T47D (cell line): ENCODE measurements around the gene RAB21.
"Not testable (repeated sequence)": the region's sequence is repeated elsewhere in the genome, so short reads cannot be mapped to it uniquely, and the experiment has no call there.

ENCODE experiments used
- DNase-seq, 2 experiments: peaks; one replicate each; pipeline versions ENCODE4 v3.0.0 to v3.0.0-alpha.2; 2011 to 2012; ENCODE audit warnings: low read depth in 1 of 2, low spot score in 1 of 2
- JUND ChIP-seq: IDR thresholded peaks from 2 replicates; pipeline ENCODE4 v1.6.1; 2012; ENCODE audit warnings: low read depth
- in situ Hi-C: cut with HindIII; loops from 2 replicates; pipeline ENCODE4 v1.10.0; 2016; ENCODE audit warnings: low sequenced_read_pairs, low pct_unique_long_range_greater_than_20kb

RAB21 gene

DNA sequence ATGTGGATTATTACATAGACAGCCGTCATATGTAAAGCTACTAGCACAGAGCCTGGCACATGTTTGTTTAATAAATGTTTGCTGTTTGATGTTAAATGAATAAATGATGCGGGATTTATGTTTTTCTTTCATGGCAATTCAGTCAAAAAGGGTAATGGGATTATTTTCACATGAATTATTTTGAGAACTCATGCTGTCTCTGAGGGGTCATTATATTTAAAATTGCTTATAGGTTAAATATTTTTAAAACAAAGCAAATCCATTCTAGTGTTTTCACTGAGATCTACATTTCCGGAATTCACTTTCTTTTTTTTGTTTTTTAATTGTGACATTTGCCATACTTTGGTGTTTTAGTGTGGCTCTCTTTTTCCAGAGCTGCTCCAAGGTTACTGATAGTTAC is 5.3 kb downstream of the RAB21 start:
- DNase-seq = no peak
- in situ Hi-C loops = no loop called here
- no peak for TF ChIP-seq JUND

DNA sequence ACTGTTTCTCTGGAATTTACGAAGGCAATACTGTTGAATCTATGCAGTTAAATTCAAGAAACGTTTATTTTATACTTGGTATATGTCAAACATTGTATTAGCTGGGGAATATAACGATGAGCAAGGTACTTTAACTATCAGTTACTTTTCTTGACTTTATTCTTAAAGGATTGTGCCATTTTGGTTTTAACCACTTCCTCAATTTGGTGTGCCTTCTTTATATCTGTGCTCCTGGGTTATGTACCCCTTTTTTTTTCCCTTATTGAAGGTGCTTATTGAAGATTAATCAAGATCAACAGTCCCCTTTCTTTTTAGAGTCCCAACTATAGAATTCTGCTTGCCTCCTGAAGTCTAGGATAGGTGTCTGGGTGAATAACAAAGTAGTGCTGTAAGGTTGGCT is 5.8 kb downstream of the RAB21 start:
- in situ Hi-C loops = no loop called here
- no peak for TF ChIP-seq JUND
- no peak for DNase-seq

DNA sequence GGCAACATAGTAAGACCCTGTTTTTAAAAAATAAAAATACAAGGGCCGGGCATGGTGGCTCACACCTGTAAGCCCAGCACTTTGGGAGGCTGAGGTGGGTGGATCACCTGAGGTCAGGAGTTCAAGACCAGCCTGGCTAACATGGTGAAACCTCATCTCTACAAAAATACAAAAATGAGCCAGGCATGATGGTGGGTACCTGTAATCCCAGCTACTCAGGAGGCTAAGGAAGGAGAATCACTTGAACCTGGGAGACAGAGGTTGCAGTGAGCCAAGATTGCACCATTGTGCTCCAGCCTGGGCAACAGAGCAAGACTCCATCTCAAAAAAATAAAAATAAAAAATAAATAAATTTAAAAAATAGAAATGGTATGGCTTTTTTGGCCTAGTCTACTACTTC is 6.7 kb downstream of the RAB21 start:
- in situ Hi-C loops, DNase-seq: not testable (repeated sequence)

DNA sequence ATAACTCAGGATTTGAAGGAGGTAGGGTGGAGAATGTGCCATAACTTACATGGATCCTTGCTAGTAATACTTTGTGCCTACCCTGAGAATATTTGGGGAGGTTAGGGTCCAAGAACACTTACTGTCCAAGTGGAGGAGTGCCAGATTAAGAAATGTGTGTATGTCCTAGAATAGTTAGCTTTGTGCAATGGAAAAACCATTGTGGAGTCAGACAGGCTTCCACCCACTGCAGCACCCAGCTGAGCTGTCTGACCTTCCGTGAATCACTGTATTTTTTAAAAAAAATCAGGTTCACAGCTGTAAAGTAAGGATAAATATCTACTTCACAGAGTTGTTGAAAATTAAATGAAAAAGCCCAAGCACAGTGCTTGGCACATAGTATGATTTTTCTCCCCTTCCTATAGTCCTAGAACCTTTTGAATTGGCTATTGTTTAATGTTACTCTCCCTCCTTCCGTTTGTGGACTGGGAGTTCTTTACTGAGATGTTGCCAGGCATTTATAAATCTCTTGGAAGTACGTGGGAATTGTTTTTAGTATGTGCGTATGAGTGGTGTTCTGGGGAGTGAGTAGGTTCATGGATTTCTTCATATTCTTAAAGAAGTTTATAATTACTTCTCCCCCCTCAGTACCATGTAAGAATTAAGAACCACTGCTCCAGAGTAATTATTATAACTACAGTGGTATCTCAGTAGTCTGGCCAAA is 9.2 kb downstream of the RAB21 start:
- DNase-seq = no peak

DNA sequence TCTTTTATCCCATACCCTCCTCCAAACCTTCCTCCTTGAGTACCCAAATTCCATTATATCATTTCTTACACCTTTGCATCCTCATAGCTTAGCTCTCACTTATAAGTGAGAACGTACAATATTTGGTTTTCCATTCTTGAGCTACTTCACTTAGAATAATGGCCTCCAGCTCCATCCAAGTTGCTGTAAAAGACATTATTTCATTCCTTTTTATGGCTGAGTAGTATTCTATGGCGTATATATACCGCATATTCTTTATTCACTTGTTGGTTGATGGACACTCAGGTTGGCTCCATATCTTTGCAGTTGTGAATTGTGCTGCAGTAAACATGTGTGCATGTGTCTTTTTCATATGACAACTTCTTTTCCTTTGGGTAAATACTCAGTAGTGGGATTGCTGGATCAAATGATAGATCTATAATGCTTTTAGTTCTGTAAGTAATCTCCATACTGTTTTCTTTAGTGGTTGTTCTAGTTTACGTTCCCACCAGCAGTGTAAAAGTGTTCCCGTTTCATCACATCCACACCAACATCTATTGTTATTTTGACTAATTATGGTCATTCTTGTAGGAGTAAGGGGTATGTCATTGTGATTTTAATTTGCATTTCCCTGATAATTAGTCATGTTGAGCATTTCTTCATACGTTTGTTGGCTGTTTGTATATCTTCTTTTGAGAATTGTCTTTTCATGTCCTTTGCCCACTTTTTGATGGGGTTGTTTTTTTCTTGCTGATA is 10.1 kb downstream of the RAB21 start:
- in situ Hi-C loops = no loop called here
- no peak for TF ChIP-seq JUND
- DNase-seq = no peak

More for the DNA sequence above, 9.2 kb downstream of the RAB21 start:
- in situ Hi-C loops = no loop called here
- no peak for TF ChIP-seq JUND

DNA sequence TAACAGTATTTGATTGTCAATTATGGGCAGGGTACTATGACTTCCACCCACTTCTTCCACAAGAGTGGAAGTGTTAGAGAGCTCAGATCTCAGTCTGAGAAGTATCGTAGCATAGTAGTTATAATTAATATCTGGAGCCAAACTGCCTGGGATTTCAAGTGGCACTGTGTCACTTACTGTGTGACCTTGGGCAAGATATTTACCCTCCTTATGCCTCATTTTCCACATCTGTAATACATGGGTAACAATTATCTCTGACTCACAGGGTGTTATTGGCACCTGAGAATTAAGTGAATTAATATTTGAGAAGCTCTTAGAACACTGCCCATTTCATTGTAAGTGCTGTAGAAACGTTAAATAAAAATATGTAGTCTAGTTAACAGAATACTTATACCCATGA is 11.5 kb downstream of the RAB21 start:
- TF ChIP-seq JUND = no peak
- DNase-seq = no peak
- in situ Hi-C loops = no loop called here

DNA sequence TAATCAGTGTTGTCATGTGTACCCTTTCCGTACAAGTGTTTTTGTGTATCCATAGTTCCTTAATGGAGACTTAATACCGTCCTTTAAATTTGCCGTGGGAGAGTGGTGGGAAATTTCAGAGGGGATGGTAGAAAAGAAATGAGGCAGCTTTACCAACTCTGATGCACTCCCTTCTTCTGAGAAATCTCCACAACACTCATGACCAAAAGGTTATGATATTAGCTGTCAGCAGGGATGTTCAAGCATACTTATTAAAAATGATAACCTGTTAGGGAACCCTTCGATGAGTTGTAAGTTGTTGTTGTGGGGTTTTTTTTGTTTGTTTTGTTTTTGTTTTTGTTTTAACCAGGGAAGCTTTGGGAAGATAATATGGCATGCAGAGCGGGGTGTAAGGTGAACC is 12.5 kb downstream of the RAB21 start:
- TF ChIP-seq JUND = no peak
- in situ Hi-C loops = no loop called here
- DNase-seq = no peak

DNA sequence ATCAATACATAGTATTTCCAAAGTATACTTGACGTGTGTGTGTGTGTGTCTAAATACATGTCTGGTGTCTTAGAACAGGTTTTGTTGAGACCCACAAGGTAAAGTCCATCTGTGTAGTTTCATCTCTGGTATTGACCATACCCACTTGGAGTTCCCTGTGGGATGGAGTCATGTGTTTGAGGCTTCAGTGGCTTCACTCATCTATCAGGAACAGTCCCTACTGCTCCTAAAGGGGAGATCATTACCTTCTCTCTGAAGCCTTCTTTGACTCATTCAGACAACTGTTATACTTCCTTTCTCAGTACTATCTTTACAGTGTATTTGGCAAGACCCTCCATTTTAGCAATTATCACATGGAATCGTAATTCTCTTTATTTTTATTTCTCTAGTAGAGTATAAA is 14.2 kb downstream of the RAB21 start:
- in situ Hi-C loops = no loop called here
- no peak for DNase-seq
- no peak for TF ChIP-seq JUND

DNA sequence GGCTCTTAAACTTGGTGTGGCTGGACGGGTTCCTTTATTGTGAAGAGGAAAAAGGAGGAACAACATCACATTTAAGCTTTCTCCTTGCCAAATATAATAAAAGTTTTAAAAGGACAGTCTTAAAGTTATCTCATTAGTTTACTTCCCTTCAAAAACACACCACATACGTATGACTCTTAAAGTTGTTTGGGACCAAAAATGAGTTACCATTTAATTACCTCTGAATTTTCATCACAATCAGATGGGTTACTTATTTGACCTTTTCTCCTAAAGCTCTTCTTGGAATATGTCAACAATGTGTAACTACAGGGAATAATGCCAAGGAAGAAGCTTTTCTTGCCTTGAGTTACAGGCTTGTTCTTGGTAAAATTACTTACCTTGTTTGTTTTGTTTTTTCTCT is 16.4 kb downstream of the RAB21 start:
- peak in 1 of 2 experiments; percentile 13 for DNase-seq
- no peak for TF ChIP-seq JUND
- in situ Hi-C loops = no loop called here

DNA sequence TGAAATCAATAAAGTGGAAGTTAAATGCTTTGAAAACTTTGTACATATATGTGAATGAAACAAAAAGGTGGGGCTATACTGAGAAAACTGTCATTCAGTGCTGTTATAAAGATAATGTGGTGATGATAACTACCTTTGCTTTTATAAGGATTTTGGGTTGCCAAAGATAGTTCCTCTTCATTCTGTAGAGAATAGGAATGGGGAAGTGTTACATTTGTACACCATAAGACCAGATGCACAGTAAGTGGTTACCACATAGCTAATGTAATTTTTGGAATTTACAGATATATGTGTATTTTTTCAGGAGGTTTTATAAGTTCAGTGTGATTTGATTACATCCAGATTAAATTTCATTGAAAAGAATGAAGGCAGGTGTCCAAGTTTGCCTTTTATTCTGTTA is 18.1 kb downstream of the RAB21 start:
- in situ Hi-C loops = no loop called here
- DNase-seq = no peak
- no peak for TF ChIP-seq JUND

DNA sequence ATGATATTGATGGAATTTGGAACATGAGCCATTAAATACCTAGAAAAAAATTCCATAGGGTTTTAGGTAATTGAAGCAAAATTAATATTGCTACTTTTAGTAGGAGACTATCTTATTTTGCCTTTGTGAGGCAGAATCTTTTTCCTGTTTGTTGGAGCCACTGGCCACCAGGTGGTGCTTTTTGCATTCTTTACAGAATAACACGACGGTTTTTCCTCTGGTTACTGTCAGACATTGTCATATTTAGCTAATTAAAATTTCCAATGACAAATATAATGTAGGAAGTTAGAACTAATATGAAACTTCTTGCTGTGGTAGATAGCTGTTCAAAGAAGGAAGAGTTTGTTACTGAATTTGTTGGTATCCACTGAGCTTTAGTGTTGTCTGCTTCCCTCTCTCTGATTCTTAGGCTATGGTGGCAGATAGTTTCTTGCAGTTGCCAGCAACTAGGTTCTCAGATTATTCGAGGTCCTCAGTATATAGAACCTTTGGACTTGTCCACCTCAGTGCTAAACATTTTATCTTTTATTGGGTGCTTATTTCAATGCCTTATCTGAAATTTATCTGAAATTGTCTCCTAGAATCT is 25.7 kb downstream of the RAB21 start:
- in situ Hi-C loops = no loop called here
- peak; percentile 28 to 68 for DNase-seq
- TF ChIP-seq JUND = no peak

DNA sequence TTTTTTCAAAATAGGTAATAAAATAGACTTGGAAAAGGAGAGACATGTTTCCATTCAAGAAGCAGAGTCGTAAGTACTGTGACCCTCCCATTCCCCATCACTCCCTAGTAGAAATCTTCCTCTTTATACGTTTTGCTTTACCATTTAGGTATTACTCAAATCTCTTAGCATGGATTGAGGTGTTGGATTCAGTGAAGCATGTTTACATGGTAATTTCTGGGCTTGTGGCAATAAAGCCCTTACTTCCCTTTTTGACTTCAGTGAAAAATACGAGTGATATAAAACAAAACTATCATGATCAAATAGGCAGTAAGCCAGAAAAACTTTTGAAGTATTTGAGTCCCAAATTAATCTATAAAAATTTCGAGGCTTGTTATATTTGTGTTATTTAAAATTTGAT is 27.4 kb downstream of the RAB21 start:
- in situ Hi-C loops = no loop called here
- no peak for DNase-seq
- TF ChIP-seq JUND = no peak

DNA sequence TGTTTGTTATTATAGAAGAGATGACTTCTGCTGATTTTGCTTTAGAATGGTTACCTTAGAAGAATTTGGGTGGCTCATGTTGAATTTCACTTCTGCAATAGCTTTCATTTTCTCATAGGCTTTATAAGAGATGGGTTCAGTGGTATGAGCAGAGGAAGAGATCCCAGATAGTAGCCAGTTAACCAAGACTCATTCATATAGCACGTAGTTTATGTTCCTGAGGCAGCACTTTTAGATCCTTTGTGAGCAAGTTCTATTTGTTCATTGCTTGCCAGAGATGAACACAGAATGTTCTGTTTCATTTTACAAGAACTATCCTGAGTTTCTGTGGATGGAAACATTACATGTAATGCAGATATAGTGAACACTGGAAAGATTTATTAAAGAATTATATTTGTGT is 32.2 kb downstream of the RAB21 start:
- in situ Hi-C loops = no loop called here
- TF ChIP-seq JUND = no peak
- no peak for DNase-seq
